NOMO-1 treated with dmso at 0.1 percent for 144 hours (cell line): ENCODE measurements around the gene RFTN1.

Source experiments
- DNase-seq: peaks from one replicate; lab custom pipeline; 2025; ENCODE audit not compliant: unreplicated experiment; lab: John Stamatoyannopoulos, UW

The RFTN1 gene, protein sequence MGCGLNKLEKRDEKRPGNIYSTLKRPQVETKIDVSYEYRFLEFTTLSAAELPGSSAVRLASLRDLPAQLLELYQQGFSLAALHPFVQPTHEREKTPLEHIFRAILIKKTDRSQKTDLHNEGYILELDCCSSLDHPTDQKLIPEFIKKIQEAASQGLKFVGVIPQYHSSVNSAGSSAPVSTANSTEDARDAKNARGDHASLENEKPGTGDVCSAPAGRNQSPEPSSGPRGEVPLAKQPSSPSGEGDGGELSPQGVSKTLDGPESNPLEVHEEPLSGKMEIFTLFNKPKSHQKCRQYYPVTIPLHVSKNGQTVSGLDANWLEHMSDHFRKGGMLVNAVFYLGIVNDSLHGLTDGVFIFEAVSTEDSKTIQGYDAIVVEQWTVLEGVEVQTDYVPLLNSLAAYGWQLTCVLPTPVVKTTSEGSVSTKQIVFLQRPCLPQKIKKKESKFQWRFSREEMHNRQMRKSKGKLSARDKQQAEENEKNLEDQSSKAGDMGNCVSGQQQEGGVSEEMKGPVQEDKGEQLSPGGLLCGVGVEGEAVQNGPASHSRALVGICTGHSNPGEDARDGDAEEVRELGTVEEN

DNA sequence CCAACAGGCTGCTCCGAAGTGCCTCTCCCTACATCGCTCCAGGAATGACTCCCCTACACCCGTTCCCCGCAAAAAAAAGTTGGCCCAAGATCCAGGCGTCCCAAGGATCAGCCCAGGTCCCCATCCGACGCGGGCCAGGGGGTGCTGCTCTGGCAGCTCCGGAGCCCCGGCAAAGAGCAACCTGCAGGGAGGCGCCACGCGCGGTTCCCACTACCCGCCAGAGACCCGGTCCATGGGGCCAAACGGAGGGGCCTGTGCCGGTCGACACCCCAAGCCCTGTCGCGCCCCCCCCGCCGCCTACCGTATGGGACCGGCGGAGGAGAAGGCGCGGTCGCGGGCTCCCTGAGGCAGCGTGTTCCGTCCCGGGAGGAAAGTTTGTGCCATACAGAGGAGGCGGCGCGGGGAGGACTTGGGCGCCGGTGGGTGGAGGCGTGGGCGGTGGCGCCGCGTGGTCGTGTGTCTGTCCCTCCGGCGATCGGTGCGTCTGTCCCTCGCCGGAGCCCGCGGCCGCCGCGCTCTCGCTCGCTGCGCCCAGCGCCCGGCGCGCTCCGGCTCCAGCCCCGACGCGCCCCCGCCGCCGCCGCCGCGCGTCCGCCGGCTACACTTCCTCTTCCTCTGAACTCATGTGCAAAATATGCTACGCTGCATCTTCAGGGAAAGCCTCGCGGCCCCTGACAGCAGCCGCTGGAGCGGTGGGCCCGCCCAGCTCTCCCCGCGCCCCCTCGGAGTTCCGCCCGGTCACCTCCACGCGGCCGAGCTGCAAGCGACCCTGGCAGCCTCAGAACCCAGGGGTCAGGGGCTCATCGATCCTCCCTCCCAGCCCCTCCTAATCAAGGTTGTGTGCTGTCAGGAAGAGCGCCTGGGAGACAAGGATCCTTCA, at the start of gene RFTN1:
TSS of gene RFTN1 (minus strand) at position 559 of the 880 bp plus-strand sequence. CDS start 19,830 bp downstream, outside the sequence.
- DNase-seq = peak; percentile 64

DNA sequence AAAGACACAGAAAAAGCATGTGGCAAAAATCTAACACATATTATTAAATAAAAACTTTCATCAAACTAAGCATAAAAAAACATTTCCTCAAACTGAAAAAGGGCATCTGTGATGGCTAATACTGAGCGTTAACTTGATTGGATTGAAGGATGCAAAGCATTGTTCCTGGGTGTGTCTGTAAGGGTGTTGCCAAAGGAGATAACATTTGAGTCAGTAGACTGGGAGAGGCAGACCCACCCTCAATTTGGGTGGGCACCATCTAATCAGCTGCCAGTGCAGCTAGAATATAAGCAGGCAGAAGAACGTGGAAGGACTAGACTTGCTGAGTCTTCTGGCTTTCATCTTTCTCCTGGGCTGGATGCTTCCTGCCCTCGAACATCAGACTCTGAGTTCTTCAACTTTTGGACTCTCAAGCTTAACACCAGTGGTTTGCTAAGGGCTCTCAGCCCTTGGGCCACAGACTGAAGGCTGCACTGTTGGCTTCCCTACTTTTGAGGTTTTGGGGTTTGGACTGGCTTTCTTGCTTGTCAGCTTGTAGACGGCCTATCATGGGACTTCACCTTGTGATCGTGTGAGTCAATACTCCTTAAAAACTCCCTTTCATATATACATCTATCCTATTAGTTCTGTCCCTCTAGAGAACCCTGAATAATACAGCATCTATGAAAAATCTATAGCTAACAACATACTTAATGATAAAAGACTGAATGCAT, 46.3 kb upstream of the RFTN1 start:
- no peak for DNase-seq

DNA sequence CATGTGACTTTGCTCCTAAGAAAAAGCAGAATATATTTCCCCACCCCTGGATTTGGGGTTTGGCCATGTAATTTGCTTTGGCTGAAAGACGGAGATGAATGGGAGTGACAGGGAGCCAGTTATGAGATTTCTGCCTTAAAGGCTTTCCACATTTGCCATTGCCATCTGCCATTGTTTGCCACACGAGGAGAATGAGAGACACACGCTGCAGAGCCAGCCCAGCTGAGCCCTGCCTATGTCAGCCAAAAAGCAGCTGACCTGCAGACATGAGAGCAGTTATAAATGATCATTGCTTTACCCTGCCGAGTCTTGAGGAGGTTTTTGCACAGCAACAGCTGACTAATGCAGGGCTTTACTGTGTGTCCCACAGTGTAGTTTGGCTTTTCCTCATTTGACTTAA, 40.6 kb upstream of the RFTN1 start:
- DNase-seq = no peak

DNA sequence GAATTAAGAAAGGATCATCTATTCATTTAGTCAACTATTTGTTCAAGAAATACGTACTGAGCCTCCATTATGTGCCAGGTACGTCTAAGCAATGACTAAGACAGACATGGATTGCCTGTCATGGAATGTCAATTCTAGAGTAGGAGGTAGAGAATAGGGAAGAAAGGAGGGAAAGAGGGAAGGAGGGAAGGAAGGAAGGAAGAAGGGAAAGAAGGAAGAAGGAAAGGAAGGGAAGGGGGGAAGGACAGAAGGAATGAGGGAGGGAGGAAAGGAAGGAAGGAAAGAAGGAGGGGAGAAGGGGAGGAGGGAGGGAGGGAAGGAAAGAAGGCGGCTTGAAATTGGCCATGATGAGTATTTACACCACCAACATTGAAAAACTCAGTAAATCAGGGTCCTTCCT, 39.3 kb upstream of the RFTN1 start:
- no peak for DNase-seq

DNA sequence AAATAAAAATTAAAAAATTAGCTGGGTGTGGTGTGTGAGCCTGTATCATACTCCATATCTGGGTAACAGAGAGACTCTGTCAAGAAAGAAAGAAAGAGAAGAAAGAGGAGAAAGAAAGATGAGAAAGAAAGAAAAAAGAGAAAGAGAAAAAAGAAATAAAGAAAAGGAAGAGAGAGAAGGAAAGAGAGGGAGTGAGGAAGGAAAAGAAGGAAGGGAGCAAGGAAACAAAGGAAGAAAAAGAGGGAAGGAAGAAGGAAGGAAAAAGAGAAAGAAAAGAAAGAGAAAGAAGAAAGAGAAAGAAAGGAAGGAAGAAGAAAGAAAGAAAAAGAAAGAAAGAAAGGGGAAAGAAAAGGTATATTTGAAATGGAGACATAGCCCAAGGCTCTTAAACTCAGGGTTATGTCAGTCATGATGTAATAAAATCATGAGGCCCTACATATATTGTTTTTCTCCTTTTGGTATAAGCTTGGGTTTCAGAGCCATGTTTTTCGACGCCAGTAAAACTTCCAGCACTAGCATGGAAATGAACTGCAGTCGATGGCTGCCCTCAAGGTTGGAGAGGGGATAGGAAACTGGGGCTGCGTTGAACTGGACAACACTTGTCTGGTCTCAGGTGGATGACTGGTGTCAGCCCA, 38.0 kb upstream of the RFTN1 start:
- no peak for DNase-seq

DNA sequence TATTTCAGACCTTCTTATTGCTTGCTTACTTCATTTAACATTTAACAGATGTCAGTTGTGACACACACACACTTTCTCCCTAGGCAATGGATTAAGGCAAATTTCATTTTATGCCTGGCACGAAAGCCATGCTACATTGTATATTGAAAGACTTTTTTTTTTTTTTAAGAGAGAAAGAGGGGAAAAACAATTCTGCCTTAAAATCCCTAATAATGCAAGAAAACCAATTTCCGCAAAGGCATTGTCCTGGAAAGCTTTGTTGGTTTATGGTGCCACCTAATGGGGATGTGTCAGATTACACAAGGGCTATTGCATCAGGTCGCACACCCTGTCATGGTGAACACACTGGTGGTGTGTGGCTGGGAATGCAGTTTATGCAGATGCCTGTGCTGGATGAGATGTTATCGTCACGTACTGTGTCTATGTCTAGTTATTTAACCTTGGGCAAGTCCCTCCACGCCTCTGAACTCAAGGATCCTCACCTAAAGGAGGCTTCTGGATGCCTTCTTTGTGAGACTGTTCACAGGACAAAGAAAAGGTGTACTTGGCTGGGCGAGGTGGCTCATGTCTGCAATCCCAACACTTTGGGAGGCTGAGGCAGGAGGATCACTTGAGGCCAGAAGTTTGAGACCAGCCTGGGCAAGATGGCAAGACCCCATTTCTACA, 37.3 kb upstream of the RFTN1 start:
- peak; percentile 37 for DNase-seq

DNA sequence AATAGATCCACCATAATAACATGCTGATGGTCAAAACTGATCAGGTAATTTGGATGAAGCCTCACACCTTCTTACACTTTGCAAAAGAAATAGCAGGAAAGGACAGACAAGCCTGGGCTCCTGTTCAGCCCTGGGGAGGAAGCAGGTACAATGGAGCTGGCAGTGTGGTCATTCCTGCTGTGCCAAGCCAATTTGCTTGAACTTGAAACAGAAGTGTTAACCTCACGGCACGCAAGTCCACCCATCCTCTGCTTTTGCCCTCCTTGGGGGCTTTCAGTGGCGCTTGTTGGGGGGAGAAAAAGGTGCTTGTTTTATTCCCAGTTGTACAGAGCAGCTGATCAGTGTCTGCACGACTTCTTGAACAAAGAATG, 36.8 kb upstream of the RFTN1 start:
- no peak for DNase-seq

DNA sequence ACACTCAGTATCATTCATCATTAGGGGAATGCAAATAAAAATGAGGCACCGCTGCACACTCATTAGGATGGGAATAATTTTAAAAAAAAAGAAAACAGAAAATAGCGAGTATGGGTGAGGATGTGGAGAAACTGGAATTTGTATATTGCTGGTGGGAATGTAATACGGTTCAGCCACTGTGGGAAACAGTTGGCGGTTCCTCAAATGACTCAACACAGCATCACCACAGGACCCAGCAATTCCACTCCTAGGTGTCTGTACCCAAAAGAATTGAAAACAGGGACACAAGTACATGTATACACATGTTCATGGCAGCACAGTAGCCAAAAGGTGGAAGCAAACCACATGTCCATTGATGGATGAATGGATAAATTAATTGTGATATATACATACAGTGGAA, 35.2 kb upstream of the RFTN1 start:
- no peak for DNase-seq

DNA sequence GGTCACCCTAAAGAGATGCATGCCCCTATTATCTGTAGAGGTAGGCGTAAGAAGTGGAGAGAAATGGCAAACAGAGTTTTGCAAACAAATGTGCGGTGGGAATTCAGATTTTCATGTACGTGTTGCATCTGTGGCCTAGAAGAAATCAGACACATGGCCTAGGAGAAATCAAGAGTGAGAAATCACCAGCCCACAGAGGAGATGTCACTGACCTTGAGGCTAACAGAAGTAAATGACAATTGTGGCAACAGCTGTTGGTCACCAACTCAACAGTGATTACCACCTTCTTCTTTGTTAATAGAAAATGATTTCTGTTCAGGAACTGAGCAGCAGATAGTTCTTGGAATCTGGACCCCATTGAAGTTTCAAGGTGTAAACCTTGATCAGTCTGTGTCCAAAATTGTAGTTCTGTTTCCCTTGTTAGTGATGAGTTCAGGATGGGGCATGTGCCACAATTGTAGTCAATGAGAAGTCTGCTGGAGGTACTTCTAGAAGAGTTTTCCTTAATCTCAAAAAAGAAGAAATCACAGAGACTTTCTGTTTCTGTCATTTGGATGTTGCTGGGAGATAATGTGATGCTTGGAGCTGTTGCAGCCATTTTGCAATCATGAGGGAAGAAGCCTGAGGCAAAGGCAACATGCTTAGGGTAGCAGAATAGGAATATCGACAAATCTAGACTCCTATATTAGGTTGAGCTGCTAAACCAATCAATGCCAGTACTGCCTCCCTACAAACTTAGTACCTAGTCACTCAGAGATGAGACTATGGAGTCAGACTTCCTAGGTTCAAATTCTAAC, 34.3 kb upstream of the RFTN1 start:
- DNase-seq = no peak

DNA sequence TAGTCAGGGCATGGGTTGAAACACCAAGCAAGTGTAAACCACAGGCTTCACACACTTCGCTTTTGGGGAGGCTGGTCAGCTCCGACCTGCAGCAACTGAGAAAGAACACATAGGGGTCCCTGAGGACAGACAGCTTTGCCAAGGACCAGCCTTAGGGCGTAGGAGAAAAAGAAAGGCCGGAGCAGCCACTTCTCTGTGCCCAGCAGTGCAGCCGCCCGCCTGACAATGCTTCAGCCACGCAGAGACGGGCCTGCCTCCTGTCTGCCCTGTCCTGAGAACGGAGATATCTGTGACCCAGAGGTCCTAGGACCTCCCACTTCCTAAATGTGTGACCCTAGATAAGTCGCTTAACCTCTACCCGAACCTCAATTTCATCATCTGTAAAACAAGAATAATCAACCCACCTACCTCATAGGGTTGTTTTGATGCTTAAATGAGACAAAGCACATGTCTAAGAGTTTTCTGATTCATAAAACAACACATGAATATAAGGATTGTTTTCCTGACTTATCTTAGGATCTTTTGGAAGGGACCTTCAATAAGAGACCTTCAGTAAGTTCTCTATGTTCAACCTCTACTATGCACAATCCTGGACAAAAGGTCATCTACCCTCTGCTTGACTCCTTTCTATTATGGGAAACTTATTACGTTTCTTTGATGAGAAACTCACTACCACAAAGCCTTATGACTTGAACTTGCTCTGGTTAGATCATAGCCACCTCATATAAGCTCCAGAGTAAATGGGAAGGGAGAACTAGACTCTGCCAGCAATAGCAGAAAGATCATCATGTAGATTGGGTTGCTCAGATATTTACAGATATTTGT, 32.9 kb upstream of the RFTN1 start:
- no peak for DNase-seq

DNA sequence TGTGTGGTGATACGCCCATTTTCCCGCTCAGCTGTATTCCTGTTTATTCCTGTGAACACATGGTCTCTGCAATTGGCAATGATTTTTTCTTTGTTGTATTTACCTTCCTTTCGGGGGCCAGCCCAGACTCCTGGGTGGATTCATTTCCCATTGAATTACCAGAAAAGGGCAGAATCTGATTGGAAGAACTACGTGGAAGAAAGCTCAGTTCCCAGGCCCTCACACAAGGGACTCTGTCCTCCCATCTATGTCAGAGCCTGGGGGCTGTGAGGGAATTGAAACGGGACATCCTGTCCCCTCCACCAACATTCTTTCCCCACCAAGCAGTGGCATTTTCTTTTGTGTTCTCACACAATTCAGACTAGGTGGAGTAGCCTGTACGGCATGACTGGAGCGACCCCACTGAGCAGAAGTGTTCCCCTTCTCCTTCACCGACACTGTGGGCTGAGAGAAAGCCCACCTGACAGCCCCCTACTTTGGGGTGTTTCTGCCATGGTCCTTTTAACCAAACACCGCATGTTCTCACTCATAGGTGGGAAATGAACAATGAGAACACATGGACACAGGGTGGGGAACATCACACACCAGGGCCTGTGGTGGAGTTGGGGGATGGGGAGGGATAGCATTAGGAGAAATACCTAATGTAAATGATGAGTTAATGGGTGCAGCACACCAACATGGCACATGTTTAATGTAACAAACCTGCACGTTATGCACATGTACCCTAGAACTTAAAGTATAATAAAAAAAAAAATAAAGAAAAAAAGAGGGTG, 32.1 kb upstream of the RFTN1 start:
- DNase-seq = no peak

DNA sequence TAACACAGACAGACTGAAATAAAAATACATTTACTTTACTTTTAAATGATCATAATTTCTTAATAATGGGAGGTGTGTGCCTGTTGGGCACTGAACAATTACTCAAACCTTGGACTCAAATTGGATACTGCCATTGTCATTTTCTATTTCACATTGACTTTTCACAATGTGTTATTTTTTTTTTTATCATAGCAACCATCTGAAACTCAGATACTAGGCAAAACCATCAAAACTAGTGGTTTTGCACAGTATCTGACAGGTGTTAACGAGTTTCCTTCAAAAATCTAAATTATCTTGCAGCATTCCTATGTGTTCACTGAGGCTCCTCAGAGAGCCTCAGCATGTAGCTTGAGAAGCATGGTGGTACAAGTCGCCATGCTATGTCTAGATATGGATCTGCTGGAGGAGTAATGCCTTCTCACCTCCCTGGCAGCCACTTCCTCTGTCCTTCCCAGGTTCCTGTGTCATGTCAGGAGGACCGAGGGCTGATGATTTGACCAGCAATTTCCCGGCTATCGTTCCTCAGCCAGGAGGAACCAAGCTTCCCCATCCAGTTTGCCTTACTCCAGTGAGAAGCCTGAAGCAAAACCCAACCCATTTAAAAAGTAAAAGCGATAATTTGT, 29.9 kb upstream of the RFTN1 start:
- DNase-seq = no peak

DNA sequence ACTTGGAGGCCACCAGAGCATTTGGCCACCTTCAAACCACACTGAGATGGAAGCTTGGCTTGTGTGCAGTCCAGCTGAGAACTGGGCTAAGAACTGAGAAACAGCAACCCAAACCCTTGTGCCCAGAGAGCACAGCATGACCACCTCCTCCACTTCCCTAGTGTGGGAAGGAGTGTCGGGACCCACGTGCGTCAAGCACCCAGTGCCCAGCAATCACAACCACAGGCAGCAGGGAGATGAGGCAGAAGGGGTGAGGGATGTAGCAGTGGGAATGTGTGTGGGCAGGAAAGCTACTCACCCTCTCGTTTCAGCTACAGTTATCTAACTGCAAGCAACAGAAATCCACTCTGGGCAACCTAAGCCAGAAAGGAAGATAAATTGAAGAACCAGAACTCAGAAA, 25.0 kb upstream of the RFTN1 start:
- no peak for DNase-seq

DNA sequence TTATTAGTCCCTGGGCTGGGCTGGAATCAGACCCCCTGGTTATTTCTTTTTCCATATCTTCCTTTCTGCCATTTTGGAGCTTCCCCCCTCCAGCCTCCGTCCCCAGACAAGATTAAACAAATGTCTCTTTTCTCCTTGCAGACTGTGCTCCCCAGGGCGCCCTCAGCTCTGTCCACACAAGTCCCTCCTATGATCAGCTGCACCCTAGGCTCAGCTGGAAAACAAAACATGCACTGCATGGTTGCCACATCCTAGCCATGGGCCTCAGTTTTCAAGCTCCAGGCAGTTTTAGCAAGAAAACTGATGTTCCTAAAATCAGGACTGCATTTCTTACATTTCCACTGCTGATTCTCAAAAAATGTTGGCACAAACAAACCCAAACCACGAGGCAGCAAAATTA, 23.5 kb upstream of the RFTN1 start:
- no peak for DNase-seq

DNA sequence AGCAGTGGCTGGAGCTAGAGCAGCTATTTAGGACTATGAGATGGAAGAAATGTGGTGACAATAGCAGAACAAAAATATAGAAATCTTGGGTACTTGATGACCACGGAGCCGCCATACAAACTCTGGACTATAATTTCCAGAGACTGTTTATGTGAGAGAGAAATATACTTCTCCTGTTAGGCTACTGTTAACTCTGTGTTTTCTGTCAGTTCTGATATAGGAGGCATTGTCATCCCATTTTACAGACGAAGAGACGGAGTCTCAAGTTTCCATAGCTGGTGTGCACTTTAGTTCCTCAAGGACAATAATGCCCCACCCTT, 22.8 kb upstream of the RFTN1 start:
- DNase-seq = no peak

DNA sequence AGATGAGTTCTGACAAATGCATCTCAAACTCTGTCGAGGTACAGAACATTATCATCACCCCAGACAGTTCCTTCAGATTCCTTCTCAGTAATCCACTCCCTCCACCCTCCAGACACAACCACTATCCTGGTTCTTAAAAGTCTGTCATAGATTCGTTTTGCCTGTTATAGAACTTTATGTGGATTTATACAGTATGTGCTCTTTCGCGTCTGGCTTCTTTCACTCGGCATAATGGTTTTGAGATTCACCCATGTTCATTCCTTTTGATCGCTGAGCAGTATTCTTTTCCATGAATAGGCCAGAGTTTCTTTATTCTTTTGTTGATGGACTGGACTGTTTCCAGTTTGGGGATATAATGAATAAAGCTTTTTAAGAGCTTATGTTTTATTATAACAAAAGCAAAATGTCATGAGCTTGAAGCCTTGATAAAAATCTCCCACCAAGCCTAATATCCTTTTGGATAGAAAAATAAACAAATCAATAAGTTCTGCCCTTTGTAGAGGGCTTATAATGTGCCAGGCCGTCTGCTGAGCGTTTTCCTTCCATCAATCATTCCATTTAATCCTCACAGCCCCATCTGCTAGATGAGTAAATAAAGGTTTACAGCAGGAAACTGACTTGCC, 21.3 kb upstream of the RFTN1 start:
- DNase-seq = no peak

DNA sequence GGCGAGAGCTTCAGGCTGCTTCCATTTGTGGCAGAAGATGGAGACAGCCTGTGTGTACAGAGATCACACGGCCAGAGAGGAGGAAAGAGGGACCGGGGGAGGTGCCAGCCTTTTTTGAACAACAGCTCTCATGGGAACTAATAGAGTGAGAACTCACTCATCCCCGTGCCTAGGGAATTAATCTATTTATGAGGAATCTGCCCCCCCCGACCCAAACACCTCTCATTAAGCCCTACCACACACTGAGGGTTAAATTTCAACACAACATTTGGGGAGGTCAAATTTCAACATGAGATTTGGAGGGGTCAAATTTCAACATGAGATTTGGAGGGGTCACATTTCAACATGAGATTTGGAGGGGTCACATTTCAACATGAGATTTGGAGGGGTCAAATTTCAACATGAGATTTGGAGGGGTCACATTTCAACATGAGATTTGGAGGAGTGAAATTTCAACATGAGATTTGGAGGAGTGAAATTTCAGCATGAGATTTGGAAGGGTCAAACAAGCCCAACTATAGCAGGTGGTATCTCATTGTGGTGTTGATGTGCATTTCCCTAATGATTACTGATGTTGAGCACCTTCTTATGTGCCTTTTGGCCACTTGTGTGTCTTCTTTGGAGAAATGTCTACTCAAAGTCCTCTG, 20.6 kb upstream of the RFTN1 start:
- DNase-seq = no peak
